ENCODE results near the gene PRDM1.

PRDM1 gene

DNA sequence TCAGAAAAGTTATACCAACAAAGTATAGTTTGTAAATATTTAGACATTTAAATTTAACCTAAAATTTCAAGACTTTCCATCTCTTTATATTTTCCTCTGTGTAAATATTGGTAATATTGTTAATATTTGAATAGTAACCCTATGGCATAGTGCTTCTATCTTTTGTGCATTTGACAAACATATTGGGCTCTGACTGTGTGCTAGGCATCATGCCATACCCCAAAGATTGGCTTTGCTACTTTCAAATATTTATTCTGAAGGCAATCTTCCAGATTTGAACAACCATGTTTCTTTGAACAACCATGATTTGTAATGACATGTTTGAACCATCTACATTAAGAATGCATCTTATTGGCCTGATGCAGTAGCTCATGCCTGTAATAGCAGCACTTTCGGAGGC is 15.5 kb upstream of the PRDM1 start:
- H3K9me3 ChIP-seq (ENCODE audit: control insufficient read depth, insufficient read depth, low read depth, low read length), result no peaks in the 10 kb centered on the region
- no peaks in the 10 kb centered on the region for H3K36me3 ChIP-seq (ENCODE audit: control insufficient read depth, insufficient read depth, low read length)
- H3K4me3 ChIP-seq (ENCODE audit: low read depth, low read length), result no peak overlapping the region
- no peaks in the 10 kb centered on the region; the same call in 1 of the 2 replicates for H3K27me3 ChIP-seq (ENCODE audit: control insufficient read depth, insufficient read depth, low read length)
- no peak overlapping the region for H3K27ac ChIP-seq (ENCODE audit: low read depth, low read length)
- no peak overlapping the region for H3K9ac ChIP-seq (ENCODE audit: low read length)
- no peaks in the 10 kb centered on the region for H3K4me1 ChIP-seq (ENCODE audit: control insufficient read depth, insufficient read depth, low read length)

DNA sequence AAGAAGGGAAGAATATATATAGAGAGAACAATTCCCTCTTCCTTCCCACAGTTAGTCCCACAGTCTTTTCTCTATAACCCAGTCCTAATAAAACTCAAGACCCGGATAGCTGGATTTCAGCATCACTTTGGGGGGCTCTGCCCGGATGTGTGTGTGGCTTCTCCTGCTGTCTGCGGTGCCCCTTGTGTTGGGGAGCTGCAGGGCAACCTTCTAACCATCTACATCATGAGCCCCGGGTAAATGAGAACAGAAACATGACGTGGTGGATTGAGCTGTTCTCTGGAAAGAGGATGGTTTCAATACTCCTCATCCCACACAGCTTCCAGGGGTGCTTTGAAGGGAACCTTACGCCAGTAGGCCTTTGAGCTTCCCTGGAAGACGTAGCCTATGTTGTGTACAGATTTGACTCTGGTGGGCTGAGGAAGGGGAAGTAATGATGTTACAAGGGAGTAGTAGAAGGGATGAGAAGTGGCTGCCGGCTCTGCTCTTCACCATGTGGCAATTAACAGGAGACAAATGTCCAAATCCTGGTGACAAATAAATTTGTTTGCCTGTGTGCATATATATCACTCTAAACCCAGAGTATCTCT is 13.5 kb upstream of the PRDM1 start:
- Histone ChIP-seq H3K27ac (ENCODE audit: low read depth, low read length) (no peak overlapping the region), H3K27me3 (ENCODE audit: control insufficient read depth, insufficient read depth, low read length) (no peaks in the 10 kb centered on the region; the same call in 1 of the 2 replicates)

GRCh38 chr6:106074146-106074545 is 12.0 kb upstream of the PRDM1 start:
- no peak overlapping the region for H3K27ac ChIP-seq (ENCODE audit: low read depth, low read length)
- no peaks in the 10 kb centered on the region for H3K36me3 ChIP-seq (ENCODE audit: control insufficient read depth, insufficient read depth, low read length)
- H3K4me1 ChIP-seq (ENCODE audit: control insufficient read depth, insufficient read depth, low read length), result peaks cover 4% of the 10 kb centered on the region; the same call in 1 of the 2 replicates
- H3K27me3 ChIP-seq (ENCODE audit: control insufficient read depth, insufficient read depth, low read length), result no peaks in the 10 kb centered on the region
- no peak overlapping the region for H3K4me3 ChIP-seq (ENCODE audit: low read depth, low read length)
- H3K9ac ChIP-seq (ENCODE audit: low read length), result no peak overlapping the region
- H3K9me3 ChIP-seq (ENCODE audit: control insufficient read depth, insufficient read depth, low read depth, low read length), result no peaks in the 10 kb centered on the region

More for the DNA sequence above, 13.5 kb upstream of the PRDM1 start:
- no peaks in the 10 kb centered on the region for H3K4me1 ChIP-seq (ENCODE audit: control insufficient read depth, insufficient read depth, low read length)
- no peaks in the 10 kb centered on the region for H3K36me3 ChIP-seq (ENCODE audit: control insufficient read depth, insufficient read depth, low read length)
- H3K9me3 ChIP-seq (ENCODE audit: control insufficient read depth, insufficient read depth, low read depth, low read length), result no peaks in the 10 kb centered on the region
- no peak overlapping the region for H3K4me3 ChIP-seq (ENCODE audit: low read depth, low read length)
- no peak overlapping the region for H3K9ac ChIP-seq (ENCODE audit: low read length)

GRCh38 chr6:106076139-106076538 is 10.0 kb upstream of the PRDM1 start:
- Histone ChIP-seq H3K9ac (ENCODE audit: low read length) (no peak overlapping the region), H3K27me3 (ENCODE audit: control insufficient read depth, insufficient read depth, low read length) (no peaks in the 10 kb centered on the region)

GRCh38 chr6:106077170-106077569 is 9.0 kb upstream of the PRDM1 start:
- H3K27me3 ChIP-seq (ENCODE audit: control insufficient read depth, insufficient read depth, low read length), result no peaks in the 10 kb centered on the region
- H3K9ac ChIP-seq (ENCODE audit: low read length), result no peak overlapping the region
- H3K4me1 ChIP-seq (ENCODE audit: control insufficient read depth, insufficient read depth, low read length), result peaks cover 12% of the 10 kb centered on the region; the same call in 1 of the 2 replicates
- H3K27ac ChIP-seq (ENCODE audit: low read depth, low read length), result no peak overlapping the region
- H3K4me3 ChIP-seq (ENCODE audit: low read depth, low read length), result no peak overlapping the region
- no peaks in the 10 kb centered on the region for H3K36me3 ChIP-seq (ENCODE audit: control insufficient read depth, insufficient read depth, low read length)
- no peaks in the 10 kb centered on the region for H3K9me3 ChIP-seq (ENCODE audit: control insufficient read depth, insufficient read depth, low read depth, low read length)

More at GRCh38 chr6:106076139-106076538, 10.0 kb upstream of the PRDM1 start:
- H3K36me3 ChIP-seq (ENCODE audit: control insufficient read depth, insufficient read depth, low read length), result no peaks in the 10 kb centered on the region
- no peak overlapping the region for H3K4me3 ChIP-seq (ENCODE audit: low read depth, low read length)
- H3K27ac ChIP-seq (ENCODE audit: low read depth, low read length), result no peak overlapping the region
- H3K4me1 ChIP-seq (ENCODE audit: control insufficient read depth, insufficient read depth, low read length), result peaks cover 12% of the 10 kb centered on the region; the same call in 1 of the 2 replicates
- no peaks in the 10 kb centered on the region for H3K9me3 ChIP-seq (ENCODE audit: control insufficient read depth, insufficient read depth, low read depth, low read length)

DNA sequence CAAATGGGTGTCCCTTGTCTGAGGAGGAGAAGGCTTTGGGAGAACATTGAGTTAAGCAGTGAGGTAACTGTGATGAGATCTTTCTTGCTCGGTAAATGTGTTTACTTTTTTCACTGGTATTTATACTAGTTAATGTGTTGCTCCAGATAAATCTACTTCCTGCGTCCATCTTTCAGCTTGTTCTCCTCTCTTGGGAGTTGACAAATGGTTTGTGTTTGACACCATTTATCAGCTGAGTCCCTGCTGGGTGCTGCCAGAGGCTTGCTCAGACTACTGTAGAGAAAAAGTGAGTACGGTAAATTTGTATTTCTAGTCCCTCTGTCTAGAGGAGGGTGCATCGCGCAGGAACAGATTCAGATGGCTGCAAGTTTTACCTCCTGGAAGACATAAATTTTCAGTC is 8.3 kb upstream of the PRDM1 start:
- peaks cover 12% of the 10 kb centered on the region; the same call in 1 of the 2 replicates for H3K4me1 ChIP-seq (ENCODE audit: control insufficient read depth, insufficient read depth, low read length)
- H3K27ac ChIP-seq (ENCODE audit: low read depth, low read length), result no peak overlapping the region
- no peaks in the 10 kb centered on the region for H3K9me3 ChIP-seq (ENCODE audit: control insufficient read depth, insufficient read depth, low read depth, low read length)
- H3K36me3 ChIP-seq (ENCODE audit: control insufficient read depth, insufficient read depth, low read length), result no peaks in the 10 kb centered on the region
- no peaks in the 10 kb centered on the region for H3K27me3 ChIP-seq (ENCODE audit: control insufficient read depth, insufficient read depth, low read length)
- no peak overlapping the region for H3K4me3 ChIP-seq (ENCODE audit: low read depth, low read length)
- no peak overlapping the region for H3K9ac ChIP-seq (ENCODE audit: low read length)

DNA sequence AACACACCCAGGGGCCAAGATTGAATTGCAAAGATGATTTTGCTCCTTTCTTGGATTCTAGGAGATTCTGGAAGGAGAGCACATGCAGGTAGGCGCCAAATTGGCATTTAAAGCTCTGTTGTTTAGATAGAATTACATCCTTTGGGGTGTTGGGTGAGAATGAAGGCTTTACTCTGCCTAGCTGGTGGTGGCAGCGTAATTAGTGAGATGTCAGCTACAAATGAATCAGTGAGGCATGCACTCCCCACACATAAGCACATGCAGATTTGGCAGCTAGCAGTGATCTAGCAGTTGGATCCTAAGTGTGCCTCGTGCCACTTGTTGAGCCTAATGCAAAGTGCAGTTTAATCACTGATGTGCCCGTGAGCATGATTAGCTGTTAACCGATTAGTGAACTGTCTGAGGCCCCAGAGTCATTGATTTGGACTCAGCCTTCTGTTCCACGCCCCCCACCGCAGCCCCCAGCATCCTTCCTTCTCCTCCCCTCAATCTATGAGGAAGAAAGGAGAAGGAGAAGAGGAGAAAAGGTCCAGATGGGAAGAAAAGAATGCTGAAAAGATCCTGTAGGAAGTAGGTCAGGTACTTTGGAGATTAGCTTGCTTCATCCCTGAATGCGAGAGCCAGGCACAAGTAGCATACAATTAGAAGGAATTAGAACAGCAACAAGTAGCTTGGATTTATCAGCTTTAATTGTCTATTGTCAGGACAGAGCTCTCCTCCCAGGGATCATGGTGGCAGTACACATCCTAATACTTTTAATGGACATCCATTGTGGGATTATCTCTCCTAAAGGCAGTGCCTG is 6.0 kb upstream of the PRDM1 start:
- Histone ChIP-seq H3K4me3 (ENCODE audit: low read depth, low read length) (no peak overlapping the region), H3K27ac (ENCODE audit: low read depth, low read length) (no peak overlapping the region)

DNA sequence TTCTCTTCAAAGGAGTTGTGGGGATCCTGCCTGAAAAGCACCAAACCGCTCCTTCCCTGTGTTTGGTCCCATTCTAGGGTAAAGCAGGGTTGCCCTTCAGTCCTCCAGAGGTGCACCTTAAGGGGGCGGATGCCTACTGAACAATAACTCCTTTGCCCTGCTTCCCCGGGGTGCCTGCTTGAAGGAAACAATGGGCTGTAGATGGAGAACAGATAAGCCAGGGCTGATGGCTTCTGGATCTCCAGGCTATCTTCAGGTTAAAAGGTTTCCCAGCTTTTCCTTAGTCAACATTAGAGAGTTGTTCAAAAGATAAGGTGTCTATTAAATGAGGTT is 5.4 kb upstream of the PRDM1 start:
- no peak overlapping the region for H3K4me3 ChIP-seq (ENCODE audit: low read depth, low read length)
- peaks cover 27% of the 10 kb centered on the region for H3K4me1 ChIP-seq (ENCODE audit: control insufficient read depth, insufficient read depth, low read length)
- no peak overlapping the region for H3K27ac ChIP-seq (ENCODE audit: low read depth, low read length)
- H3K27me3 ChIP-seq (ENCODE audit: control insufficient read depth, insufficient read depth, low read length), result no peaks in the 10 kb centered on the region
- H3K36me3 ChIP-seq (ENCODE audit: control insufficient read depth, insufficient read depth, low read length), result no peaks in the 10 kb centered on the region
- H3K9ac ChIP-seq (ENCODE audit: low read length), result no peak overlapping the region
- no peaks in the 10 kb centered on the region for H3K9me3 ChIP-seq (ENCODE audit: control insufficient read depth, insufficient read depth, low read depth, low read length)

More for the DNA sequence above, 6.0 kb upstream of the PRDM1 start:
- H3K9ac ChIP-seq (ENCODE audit: low read length), result no peak overlapping the region
- H3K27me3 ChIP-seq (ENCODE audit: control insufficient read depth, insufficient read depth, low read length), result no peaks in the 10 kb centered on the region
- no peaks in the 10 kb centered on the region for H3K36me3 ChIP-seq (ENCODE audit: control insufficient read depth, insufficient read depth, low read length)
- no peaks in the 10 kb centered on the region for H3K9me3 ChIP-seq (ENCODE audit: control insufficient read depth, insufficient read depth, low read depth, low read length)
- H3K4me1 ChIP-seq (ENCODE audit: control insufficient read depth, insufficient read depth, low read length), result peaks cover 23% of the 10 kb centered on the region

DNA sequence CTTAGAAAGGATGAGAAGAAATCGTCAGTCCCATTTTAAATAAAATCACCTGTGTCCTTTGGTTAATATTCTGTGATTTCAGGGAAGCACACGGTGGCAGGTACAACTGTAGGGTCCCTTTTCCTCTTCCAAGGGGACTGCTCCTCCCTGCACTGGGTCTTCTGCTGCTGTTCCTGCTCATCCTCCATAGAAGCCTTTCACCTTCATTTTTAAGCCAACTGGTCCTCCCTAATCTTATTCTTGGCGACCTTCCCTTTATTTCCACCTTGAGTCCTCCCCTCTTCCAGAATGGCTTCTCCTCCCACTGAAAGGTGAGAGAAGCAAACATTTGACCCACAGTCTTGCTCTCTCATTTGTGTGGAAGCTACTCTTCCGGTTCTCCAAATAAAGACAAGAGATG is 4.4 kb upstream of the PRDM1 start:
- Histone ChIP-seq H3K27me3 (ENCODE audit: control insufficient read depth, insufficient read depth, low read length) (peaks cover 6% of the 10 kb centered on the region; the same call in 1 of the 2 replicates), H3K4me1 (ENCODE audit: control insufficient read depth, insufficient read depth, low read length) (peaks cover 27% of the 10 kb centered on the region), H3K27ac (ENCODE audit: low read depth, low read length) (no peak overlapping the region), H3K4me3 (ENCODE audit: low read depth, low read length) (no peak overlapping the region), H3K9ac (ENCODE audit: low read length) (no peak overlapping the region), H3K9me3 (ENCODE audit: control insufficient read depth, insufficient read depth, low read depth, low read length) (no peaks in the 10 kb centered on the region), H3K36me3 (ENCODE audit: control insufficient read depth, insufficient read depth, low read length) (no peaks in the 10 kb centered on the region)

- Histone ChIP-seq H3K36me3 (ENCODE audit: control insufficient read depth, insufficient read depth, low read length) (no peaks in the 10 kb centered on the region), H3K27me3 (ENCODE audit: control insufficient read depth, insufficient read depth, low read length) (peaks cover 13% of the 10 kb centered on the region; the same call in 1 of the 2 replicates), H3K27ac (ENCODE audit: low read depth, low read length) (no peak overlapping the region), H3K4me3 (ENCODE audit: low read depth, low read length) (no peak overlapping the region), H3K9me3 (ENCODE audit: control insufficient read depth, insufficient read depth, low read depth, low read length) (no peaks in the 10 kb centered on the region), H3K9ac (ENCODE audit: low read length) (no peak overlapping the region), H3K4me1 (ENCODE audit: control insufficient read depth, insufficient read depth, low read length) (peaks cover 37% of the 10 kb centered on the region)
These were observed 3.3 kb upstream of the PRDM1 start for GRCh38 chr6:106082735-106083398.

GRCh38 chr6:106083618-106084017 is 2.5 kb upstream of the PRDM1 start:
- no peaks in the 10 kb centered on the region for H3K9me3 ChIP-seq (ENCODE audit: control insufficient read depth, insufficient read depth, low read depth, low read length)
- peaks cover 39% of the 10 kb centered on the region for H3K4me1 ChIP-seq (ENCODE audit: control insufficient read depth, insufficient read depth, low read length)
- H3K36me3 ChIP-seq (ENCODE audit: control insufficient read depth, insufficient read depth, low read length), result no peaks in the 10 kb centered on the region
- H3K27me3 ChIP-seq (ENCODE audit: control insufficient read depth, insufficient read depth, low read length), result peaks cover 13% of the 10 kb centered on the region; the same call in 1 of the 2 replicates
- no peak overlapping the region for H3K4me3 ChIP-seq (ENCODE audit: low read depth, low read length)
- no peak overlapping the region for H3K27ac ChIP-seq (ENCODE audit: low read depth, low read length)
- H3K9ac ChIP-seq (ENCODE audit: low read length), result no peak overlapping the region

Data from HUES6 (cell line).